GM19025 (cell line): ENCODE measurements around the gene CEP83.
"Not testable (repeated sequence)": the region's sequence is repeated elsewhere in the genome, so short reads cannot be mapped to it uniquely, and the experiment has no call there.

Experiments
- ATAC-seq: cut with Tn5 transposase; IDR thresholded peaks from one replicate; pipeline ENCODE4 v1.9.1; 2021; ENCODE audit warnings: mild to moderate bottlenecking, low read depth, moderate library complexity; ENCODE audit not compliant: unreplicated experiment

Gene CEP83

DNA sequence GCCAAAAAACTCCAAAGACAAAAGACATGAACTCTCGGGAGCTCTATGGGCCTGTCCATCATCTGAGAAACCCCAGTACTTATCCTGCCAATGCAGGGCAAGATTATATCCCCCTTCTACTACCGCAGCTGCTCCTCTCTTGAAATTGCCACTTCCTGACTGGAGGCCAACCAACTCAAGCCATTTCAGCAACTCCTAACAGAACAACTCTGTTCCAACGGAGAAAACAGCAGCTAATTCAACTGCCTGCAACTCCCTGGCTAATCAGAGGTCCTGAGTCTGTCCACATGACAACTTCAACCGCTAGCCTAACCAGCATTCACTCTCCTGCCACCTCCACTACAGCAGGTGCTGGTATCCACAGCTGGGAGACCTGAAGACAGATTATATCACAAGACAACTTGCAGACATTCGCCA lies 24.1 kb downstream of the CEP83 start:
- no peak for ATAC-seq

DNA sequence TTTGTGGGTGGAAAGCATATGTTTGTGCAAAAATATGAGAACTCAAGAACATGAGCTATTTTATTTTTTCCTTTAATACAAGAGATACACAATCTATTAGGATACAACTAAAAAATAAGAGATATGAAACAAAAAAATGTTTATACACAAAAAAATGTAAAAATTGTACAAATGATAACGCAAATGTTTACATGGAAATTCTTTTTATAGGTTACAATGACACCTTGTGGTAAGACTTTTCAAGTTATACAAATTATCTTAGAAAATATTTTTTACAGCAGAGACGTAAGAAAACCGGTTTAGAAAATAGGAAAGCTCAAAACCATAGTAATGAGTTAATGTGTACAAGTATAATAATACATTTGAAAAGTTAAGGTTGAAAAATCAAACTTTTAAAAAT lies 25.5 kb downstream of the CEP83 start:
- no peak for ATAC-seq

DNA sequence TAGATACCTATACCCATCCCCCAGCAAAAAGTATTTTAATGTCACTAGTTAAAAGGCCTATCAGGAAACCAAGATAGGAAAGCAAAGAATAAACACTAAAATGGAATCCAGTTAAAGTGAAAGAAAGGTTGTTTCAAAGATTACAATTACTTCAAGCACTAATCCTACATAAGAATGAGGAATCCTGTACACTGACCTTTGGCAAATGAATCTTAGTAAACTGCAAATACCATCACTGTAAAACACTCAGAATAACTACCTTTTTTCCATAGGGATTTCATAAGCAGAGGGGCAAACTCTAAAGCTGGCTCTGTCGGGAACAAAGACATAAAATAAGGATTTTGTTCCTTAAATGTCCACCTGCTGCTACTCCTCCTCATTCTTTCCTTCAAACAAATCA lies 25.9 kb downstream of the CEP83 start:
- ATAC-seq: no peak

DNA sequence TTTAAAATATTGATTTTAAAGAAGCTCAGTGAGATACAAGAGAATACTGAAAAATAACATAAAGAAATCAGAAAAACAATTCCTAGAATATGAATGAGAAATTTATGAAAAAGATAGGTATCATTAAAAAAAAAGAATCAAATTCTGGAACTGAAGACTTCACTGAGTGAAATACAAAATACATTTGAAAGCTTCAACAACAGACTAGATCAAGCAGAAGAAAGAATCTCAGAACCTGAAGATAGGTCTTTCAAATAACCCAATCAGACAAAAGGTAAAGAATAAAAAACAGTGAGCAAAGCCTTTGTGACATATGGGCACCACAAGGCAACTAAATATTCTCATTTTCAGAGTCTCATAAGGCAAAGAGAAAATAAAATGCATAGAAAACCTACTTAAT lies 29.4 kb downstream of the CEP83 start:
- no peak for ATAC-seq

DNA sequence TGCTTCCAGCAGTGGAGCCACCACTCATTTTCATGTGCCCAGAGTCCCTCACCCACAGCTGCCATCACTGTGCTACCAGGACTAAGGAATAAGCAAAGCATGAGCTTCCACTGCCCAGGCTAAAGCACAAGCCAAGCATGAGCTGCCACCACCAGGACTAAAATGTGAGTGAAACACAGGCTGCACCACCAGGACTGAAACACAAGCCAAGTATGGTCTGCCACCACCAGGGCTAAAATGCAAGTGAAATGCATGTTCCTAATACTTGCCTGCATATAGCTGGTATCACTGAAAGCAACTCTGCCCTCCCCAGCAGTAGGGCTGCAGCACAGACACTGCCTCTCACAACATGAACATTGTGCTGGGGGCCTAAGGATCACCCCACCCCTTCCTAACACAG lies 30.0 kb downstream of the CEP83 start:
- no peak for ATAC-seq

DNA sequence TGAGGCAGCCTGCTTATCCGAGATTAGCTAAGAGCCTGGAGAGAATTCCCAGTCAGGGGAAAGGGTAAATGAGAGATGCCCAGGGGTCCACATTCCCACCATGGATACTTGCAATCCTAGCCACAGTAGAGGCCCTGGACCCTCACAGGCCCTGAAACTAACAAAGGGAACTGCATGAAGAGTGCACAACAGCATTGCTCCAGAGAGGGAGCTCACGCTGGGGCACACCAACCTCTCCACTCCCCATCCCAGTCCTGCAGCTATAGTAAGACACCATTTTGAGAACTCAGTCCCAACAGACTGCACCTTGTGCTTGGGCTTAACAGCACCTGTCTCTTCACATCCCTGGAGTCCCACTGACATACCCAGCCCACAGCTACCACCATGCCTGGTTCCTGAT lies 30.5 kb downstream of the CEP83 start:
- ATAC-seq: no peak

DNA sequence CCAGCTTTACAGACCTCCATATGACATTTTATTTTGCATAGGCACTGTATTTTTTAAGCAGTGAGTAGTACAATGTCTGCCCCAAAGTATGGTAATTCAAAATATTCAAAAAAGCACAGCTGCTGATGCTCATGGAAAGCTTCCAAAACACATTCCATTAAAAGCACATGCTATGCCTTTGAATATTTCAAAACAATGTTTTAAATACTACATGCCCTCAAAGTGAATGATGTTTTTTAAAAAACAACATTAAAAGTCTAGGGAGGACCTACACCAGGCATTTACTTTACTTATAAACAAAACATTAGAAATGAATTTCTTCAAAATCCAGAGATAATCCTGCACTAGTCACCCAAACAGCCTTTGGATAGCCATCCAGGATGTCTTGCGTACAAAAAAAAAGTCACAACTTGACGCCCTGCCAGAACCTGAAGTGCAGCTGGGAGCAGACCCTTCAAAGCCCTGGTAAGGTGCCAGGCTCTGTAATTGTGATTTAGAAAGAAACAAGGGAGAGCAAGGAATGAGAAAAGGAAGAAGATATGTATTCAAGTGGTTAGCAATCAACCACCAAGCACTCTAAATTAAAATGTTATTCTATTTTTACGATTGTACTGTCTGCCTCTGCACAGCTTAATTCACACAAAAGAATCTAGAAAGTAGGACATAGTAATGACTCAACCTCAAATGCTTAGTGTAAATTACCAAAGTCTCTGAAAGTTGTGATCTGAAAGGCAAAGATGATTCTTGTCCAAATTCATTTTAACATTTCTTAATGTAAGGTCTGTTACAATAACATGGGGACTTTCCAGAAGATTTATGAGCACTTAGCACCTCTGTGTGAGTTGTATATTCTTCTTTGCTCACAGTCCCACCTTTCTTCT lies 31.9 kb downstream of the CEP83 start:
- ATAC-seq: no peak

DNA sequence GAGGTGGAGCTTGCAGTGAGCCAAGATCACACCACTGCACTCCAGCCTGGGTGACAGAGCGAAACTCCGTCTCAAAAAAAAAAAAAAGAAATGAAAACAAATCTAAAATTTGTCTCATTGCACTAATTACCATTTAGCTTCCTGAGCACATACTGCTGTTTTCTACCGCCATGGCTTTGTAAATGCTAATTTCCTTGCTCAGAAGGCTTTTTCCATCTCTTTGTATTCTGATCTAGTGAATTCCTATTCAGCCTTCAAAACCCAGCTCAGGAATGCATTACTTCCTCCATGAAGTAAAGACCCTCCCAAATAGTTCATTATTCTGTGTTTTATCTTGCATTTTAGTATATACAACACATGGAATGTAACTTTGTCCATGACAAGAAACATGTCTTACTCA lies 33.6 kb downstream of the CEP83 start:
- ATAC-seq: no peak

DNA sequence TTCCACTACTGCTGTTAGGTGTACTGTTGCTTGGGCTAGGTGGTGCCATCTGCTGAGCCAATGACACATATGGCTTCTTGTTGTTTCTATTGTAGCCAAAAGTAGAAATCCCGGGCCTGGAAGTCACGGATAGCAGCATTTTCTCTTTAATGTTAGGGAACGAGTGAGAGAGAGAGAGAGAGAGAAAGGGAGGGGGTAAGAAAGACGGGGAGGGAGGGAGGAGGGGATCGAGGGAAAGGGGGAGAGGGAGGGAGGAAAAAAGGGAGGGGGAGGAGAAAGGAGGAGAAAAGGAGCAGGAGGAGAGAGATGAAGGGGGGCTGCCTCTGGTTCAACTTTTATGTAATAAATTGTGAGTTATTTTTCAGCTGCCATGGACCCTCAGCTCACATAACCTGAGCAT lies 34.8 kb downstream of the CEP83 start:
- not testable (repeated sequence) for ATAC-seq

DNA sequence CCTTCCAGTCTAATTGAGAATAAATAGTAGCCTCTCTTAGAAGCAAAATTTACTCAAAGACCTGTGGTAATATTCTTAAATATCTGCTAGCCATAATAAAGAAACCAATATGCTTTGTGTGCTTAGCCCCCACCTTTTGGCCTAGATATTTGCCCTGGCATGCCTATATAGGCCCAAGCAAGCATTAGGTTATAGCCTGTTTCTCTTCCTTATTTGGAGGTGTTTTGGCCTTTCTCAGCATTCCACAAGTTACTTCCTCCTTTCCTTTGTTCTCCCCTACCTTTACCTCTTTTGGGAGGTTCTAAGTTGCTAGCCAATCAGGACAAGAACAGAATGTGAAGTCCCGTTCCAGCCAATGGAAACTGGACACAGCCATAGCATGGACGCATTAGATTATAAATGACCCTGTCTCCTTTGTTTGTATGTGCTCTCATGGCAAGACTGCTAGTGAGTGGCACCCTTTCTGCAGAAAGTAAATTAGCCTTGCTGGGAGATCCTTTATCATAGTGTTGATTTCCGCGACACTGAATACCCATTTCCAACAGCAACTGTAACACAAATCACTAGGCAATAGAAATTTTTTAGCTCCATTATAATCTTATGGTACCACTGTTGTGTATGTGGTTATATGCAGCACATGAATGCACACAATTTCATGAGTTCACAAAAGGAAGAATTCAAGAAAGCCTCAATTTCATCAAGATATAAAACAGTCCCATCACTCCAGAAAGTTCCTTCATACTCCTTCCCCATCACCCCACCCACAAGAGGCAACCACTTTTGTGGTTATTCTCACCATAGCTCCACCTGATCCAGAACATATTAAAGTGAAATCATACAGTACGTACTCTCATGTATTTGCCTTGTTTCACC lies 37.6 kb downstream of the CEP83 start:
- ATAC-seq: no peak

DNA sequence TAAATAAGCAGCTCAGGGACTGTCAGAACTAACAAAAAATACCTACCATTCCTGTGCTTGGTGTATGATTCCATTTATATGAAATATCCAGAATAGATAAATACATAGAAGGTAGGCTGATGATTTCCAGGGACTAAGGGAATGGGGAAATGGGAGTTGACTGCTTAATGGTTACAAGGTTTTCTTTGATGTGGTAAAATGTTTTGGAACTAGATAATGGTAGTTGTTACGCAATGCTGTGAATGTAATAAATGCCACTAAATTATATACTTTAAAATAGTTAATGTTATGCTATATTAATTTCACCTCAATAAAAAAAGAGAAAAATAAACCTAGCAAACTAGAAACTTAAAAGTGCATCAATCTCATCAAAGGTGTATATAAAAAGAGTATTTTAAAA lies 41.1 kb downstream of the CEP83 start:
- no peak for ATAC-seq

DNA sequence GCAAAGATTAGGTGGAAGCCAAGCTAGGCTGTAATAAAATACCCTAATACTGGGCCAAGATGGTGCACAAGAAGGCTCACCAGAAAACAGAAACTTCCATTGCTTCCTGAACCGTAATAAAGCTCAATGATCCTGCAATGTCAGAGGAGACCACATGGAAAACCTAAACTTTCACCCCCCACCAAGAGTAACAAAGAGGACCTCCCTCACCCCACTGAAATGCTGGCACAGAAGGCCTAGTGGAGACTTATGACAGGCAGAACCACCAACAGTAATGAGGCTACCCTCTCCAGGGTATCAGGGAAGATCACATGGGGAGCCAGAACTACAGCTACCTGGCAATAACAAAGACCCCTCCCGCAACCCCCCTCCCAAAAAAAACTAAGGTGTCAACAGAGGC lies 43.1 kb downstream of the CEP83 start:
- no peak for ATAC-seq

DNA sequence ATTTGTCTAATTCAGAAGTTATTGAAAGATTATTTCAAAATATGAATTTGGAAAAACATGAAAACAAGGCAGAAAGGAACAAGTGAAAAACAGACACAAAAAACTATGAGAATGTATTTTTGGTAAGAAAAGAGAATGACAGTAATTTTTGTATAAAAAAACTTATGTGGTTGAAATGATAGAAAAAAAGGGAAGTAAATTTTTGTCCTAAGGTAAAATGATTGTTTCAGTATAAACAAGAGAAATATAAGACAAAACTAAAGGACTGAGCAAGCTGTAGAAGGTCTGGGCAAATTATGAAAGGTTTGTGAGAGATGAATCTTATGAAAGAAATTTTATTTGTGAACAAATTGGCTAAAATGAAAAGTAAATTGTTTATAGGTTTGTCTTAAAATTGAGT lies 44.6 kb downstream of the CEP83 start:
- no peak for ATAC-seq

DNA sequence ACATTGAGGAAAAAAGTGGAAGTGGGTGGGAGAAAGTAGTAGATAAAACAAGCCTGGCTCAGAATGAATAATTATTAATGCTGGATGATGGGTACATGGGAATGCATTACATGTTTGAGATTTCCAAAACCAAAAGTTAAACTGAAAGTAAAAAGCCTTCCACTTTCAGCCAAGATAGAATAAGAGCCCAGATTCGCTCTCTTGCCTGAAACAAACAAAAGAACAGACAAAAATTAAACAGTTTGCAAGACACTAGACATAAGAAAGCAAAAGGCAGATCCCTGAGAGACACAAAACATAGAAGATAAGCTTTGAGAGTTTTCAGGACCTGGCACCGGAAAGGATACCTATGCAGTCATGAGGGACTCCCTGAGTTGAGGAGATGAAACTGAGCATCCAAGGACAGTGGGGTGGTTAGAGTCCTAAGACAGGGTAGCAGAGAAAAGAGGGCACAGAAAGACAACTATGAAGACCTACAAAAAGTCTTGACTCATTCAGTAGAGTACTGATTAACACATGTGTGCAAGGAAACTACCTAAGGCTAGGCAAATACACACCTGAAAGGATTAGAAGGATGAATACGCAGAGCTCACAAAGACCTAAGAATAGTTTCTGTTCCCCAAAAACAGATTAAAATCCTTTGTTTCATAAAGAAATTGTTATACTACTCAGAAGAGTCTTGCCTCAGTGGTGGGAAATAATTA lies 54.1 kb downstream of the CEP83 start:
- peak; percentile 75 for ATAC-seq

DNA sequence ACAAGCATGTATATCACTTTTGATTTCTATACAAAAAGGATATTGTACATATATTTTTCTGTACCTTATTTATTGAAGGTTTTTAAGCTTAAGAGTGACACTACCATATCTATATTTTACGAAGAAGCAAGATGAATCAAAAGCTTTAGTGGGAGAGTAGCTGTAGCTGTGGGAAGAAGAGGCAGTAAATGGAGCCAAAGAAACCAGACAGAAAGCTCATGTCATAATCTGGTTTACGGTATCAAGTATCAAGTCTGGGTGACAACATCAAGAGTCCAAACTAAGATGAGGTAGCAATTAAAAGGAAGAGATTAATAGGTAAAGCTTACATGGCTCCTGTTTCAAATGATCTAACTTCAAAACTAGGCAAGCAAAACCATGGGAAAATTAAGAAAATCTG lies 54.8 kb downstream of the CEP83 start:
- no peak for ATAC-seq

DNA sequence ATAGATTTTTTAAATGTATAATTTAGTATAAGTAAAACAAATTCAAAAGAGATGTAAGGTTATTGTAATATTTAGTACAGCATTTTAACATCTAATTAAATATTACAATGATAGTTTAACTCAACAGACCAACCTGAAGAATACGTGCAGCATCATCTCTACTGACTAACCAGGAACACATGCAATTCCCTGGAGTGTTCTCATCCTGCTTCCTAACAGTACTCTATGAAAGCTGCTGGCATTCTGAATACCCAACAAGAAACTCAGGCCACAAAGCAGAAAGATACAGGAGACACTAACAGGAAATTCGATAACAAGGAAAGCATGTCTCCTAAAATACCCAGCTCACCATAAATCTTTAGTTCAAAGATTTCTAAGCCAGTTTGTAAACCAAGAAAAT lies 58.3 kb downstream of the CEP83 start:
- ATAC-seq: no peak

DNA sequence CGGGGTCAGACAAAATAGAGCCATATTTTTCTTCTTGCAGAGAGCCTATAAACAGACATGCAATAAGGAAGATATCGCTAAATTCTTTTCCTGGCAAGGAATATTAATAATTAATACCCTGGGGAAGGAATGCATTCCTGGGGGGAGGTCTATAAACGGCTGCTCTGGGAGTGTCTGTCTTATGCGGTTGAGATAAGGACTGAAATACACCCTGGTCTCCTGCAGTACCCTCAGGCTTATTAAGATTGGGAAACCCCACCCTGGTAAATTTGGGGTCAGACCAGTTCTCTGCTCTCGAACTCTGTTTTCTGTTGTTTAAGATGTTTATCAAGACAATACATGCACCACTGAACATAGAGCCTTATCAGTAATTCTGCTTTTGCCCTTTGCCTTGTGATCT lies 61.0 kb downstream of the CEP83 start:
- ATAC-seq: not testable (repeated sequence)

DNA sequence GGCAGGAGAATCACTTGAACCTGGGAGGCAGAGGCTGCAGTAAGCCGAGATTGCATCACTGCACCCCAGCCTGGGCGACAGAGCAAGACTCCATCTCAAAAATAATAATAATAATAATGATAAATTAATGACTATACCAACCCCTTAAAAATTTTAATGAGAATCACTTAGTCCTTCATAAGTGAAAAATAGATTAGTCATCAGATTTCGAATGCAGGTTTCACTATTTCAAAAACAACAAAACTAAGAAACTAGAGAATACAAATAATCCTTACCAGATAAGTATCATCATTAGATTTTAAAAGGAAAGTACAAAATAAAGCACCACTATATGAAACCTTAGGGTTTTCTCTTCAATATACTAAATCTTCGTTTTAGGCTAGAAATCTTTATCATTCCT lies 62.3 kb downstream of the CEP83 start:
- ATAC-seq: no peak

DNA sequence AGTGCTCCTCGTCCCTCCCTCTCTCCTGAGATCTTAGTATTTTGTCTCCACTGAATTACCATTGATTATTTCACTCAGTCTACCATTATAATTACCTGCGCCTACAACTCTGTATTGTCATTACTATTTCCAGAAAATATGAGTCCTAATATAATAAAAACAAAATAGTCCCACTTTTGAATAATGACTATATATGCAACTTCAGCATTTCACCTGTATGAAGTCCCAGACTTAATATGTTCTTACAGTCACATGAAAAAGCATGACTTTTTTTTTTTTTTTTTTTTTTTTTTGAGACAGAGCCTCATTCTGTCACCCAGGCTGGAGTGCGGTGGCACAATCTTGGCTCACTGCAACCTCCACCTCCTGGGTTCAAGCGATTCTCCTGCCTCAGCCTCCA lies 63.7 kb downstream of the CEP83 start:
- not testable (repeated sequence) for ATAC-seq

DNA sequence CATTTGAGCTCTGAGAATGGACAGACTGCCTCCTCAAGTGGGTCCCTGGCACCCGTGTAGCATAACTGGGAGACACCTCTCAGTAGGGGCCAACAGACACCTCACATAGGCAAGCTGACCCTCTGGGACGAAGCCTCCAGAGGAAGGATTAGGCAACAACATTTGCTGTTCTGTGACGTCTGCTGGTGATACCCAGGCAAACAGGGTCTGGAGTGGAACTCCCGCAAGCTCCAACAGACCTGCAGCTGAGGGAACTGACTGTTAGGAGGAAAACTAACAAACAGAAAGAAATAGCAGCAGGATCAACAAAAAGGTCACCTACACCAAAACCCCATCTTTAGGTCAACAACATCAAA lies 69.6 kb downstream of the CEP83 start:
- ATAC-seq: no peak

DNA sequence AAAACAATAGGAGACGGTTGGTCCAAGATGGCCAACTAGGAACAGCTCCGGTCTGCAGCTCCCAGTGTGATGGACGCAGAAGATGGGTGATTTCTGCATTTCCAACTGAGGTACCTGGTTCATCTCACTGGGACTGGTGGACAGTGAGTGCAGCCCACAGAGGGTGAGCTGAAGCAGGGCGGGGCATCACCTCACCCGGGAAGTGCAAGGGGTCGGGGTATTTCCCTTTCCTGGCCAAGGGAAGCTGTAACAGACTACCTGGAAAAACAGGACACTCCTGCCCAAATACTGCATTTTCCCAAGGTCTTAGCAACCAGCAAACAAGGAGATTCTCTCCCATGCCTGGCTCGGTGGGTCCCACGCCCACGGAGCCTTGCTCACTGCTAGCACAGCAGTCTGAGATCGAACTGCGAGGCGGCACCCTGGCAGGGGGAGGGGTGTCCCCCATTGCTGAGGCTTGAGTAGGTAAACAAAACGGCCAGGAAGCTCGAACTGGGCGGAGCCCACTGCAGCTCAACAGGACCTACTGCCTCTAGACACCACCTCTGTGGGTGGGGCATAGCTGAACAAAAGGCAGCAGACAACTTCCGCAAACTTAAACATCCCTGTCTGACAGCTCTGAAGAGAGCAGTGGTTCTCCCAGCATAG lies 70.1 kb downstream of the CEP83 start:
- ATAC-seq: not testable (repeated sequence)
